ENCODE measurements around the gene DDX59. TPM values are rescaled to one million over a fixed set of nuclear protein-coding genes. Genes with fewer than 3 reads are reported as not detected.

The DDX59 gene
- polyA plus RNA-seq, 1 donor from 2014 or later, result 21.0 TPM

DNA sequence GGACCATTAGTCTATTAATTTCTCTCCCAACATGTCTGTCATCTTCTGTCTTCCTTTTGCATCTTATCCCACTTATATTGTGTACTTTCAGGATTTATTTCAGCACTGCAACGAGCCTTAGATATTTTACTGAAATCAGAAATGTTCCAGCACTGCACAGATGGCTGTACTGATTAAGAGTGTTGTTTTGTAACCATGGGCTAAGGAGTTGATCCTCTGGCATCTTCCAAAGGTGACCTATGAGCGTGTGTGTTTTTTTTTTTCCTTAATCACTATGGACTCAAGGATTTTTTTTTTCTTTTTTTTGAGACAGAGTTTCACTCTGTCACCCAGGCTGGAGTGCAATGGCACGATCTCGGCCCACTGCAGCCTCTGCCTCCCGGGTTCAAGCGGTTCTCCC, 7.1 kb upstream of the DDX59 start:
- no peak overlapping the region for H3K27ac ChIP-seq (ENCODE audit: low read length)
- no peaks in the 10 kb centered on the region for H3K9me3 ChIP-seq (ENCODE audit: low read length)
- no peak overlapping the region for H2AFZ ChIP-seq (ENCODE audit: low read depth, low read length)
- no peak overlapping the region for H3K4me2 ChIP-seq (ENCODE audit: low read length)
- H3K79me2 ChIP-seq (replicated peaks; ENCODE audit: insufficient read depth, low read length), result no peaks in the 10 kb centered on the region
- no peak overlapping the region for H3K9ac ChIP-seq (ENCODE audit: low read length)
- no peak for TF ChIP-seq EP300 (conservative IDR thresholded peaks at IDR 0.05; ENCODE audit: poor library complexity, severe bottlenecking)
- TF ChIP-seq, protein P1, sequence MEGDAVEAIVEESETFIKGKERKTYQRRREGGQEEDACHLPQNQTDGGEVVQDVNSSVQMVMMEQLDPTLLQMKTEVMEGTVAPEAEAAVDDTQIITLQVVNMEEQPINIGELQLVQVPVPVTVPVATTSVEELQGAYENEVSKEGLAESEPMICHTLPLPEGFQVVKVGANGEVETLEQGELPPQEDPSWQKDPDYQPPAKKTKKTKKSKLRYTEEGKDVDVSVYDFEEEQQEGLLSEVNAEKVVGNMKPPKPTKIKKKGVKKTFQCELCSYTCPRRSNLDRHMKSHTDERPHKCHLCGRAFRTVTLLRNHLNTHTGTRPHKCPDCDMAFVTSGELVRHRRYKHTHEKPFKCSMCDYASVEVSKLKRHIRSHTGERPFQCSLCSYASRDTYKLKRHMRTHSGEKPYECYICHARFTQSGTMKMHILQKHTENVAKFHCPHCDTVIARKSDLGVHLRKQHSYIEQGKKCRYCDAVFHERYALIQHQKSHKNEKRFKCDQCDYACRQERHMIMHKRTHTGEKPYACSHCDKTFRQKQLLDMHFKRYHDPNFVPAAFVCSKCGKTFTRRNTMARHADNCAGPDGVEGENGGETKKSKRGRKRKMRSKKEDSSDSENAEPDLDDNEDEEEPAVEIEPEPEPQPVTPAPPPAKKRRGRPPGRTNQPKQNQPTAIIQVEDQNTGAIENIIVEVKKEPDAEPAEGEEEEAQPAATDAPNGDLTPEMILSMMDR (IDR thresholded peaks at IDR 0.05; ENCODE audit: poor library complexity, severe bottlenecking), result no peak
- no peak for TF ChIP-seq EZH2 (IDR thresholded peaks at IDR 0.05; ENCODE audit: borderline replicate concordance, insufficient read depth, low read length, poor library complexity, severe bottlenecking)
- H3K36me3 ChIP-seq (ENCODE audit: insufficient read depth, low read length), result no peaks in the 10 kb centered on the region
- H3K9me2 ChIP-seq (ENCODE audit: insufficient read depth, low read length), result no peaks in the 10 kb centered on the region
- no peaks in the 10 kb centered on the region for H3K27me3 ChIP-seq (ENCODE audit: insufficient read depth, low read depth, low read length)
- no peaks in the 10 kb centered on the region for H3F3A ChIP-seq (ENCODE audit: insufficient read depth, low read length, poor library complexity, severe bottlenecking)
- no peaks in the 10 kb centered on the region for H4K20me1 ChIP-seq (ENCODE audit: insufficient read depth)
- H3K4me3 ChIP-seq (ENCODE audit: low read length), result no peak overlapping the region

DNA sequence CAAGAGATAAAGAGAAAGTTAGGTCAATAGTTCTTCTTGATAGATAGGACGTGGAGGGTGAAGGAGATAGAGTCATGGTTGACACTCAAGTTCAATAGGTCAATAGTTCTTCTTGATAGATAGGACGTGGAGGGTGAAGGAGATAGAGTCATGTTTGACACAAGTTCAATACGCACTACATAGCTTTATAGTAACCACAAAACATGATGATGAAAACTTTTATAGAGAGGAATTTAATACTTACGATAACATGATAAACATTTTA, 5.8 kb upstream of the DDX59 start:
- Histone ChIP-seq H3K27ac (ENCODE audit: low read length) (no peak overlapping the region), H3K9ac (ENCODE audit: low read length) (no peak overlapping the region), H3F3A (ENCODE audit: insufficient read depth, low read length, poor library complexity, severe bottlenecking) (no peaks in the 10 kb centered on the region), H3K9me3 (ENCODE audit: low read length) (no peaks in the 10 kb centered on the region), H3K27me3 (ENCODE audit: insufficient read depth, low read depth, low read length) (no peaks in the 10 kb centered on the region), H2AFZ (ENCODE audit: low read depth, low read length) (no peak overlapping the region), H3K9me2 (ENCODE audit: insufficient read depth, low read length) (no peaks in the 10 kb centered on the region), H3K4me2 (ENCODE audit: low read length) (no peak overlapping the region), H4K20me1 (ENCODE audit: insufficient read depth) (no peaks in the 10 kb centered on the region), H3K4me3 (ENCODE audit: low read length) (no peak overlapping the region), H3K79me2 (replicated peaks; ENCODE audit: insufficient read depth, low read length) (no peaks in the 10 kb centered on the region), H3K36me3 (ENCODE audit: insufficient read depth, low read length) (no peaks in the 10 kb centered on the region)
- TF ChIP-seq, protein P2, sequence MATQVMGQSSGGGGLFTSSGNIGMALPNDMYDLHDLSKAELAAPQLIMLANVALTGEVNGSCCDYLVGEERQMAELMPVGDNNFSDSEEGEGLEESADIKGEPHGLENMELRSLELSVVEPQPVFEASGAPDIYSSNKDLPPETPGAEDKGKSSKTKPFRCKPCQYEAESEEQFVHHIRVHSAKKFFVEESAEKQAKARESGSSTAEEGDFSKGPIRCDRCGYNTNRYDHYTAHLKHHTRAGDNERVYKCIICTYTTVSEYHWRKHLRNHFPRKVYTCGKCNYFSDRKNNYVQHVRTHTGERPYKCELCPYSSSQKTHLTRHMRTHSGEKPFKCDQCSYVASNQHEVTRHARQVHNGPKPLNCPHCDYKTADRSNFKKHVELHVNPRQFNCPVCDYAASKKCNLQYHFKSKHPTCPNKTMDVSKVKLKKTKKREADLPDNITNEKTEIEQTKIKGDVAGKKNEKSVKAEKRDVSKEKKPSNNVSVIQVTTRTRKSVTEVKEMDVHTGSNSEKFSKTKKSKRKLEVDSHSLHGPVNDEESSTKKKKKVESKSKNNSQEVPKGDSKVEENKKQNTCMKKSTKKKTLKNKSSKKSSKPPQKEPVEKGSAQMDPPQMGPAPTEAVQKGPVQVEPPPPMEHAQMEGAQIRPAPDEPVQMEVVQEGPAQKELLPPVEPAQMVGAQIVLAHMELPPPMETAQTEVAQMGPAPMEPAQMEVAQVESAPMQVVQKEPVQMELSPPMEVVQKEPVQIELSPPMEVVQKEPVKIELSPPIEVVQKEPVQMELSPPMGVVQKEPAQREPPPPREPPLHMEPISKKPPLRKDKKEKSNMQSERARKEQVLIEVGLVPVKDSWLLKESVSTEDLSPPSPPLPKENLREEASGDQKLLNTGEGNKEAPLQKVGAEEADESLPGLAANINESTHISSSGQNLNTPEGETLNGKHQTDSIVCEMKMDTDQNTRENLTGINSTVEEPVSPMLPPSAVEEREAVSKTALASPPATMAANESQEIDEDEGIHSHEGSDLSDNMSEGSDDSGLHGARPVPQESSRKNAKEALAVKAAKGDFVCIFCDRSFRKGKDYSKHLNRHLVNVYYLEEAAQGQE (IDR thresholded peaks at IDR 0.05; ENCODE audit: borderline replicate concordance), result no peak
- TF ChIP-seq MXI1 (conservative IDR thresholded peaks at IDR 0.05; ENCODE audit: poor library complexity, severe bottlenecking) (no peak), RAD21 (conservative IDR thresholded peaks at IDR 0.05) (no peak), SMC3 (conservative IDR thresholded peaks at IDR 0.05; ENCODE audit: poor library complexity) (no peak), EP300 (conservative IDR thresholded peaks at IDR 0.05; ENCODE audit: poor library complexity, severe bottlenecking) (no peak), TAF1 (IDR thresholded peaks at IDR 0.05; ENCODE audit: low read depth) (no peak), EZH2 (IDR thresholded peaks at IDR 0.05; ENCODE audit: borderline replicate concordance, insufficient read depth, low read length, poor library complexity, severe bottlenecking) (no peak), POLR2AphosphoS5 (IDR thresholded peaks at IDR 0.05) (no peak)
- TF ChIP-seq, protein P1 (IDR thresholded peaks at IDR 0.05; ENCODE audit: poor library complexity, severe bottlenecking), result no peak
